GM18502 (cell line): ENCODE data around the gene PDIA4.

Experiments
- ATAC-seq: cut with Tn5 transposase; IDR thresholded peaks from one replicate; pipeline ENCODE4 v1.9.1; 2021; ENCODE audit warnings: mild to moderate bottlenecking; ENCODE audit not compliant: unreplicated experiment, poor library complexity

Gene PDIA4

GRCh38 chr7:148975896-148976295 lies 52.4 kb downstream of the PDIA4 start:
- no peak for ATAC-seq

GRCh38 chr7:148973256-148973655 lies 55.0 kb downstream of the PDIA4 start:
- no peak for ATAC-seq

- no peak for ATAC-seq
Observed at GRCh38 chr7:148972375-148972774, 55.9 kb downstream of the PDIA4 start.

- ATAC-seq = no peak
Observed at GRCh38 chr7:148967602-148968001, 60.7 kb downstream of the PDIA4 start.

- ATAC-seq = peak; percentile 23
Observed at GRCh38 chr7:148967032-148967372, 61.3 kb downstream of the PDIA4 start.

- ATAC-seq = no peak
Observed at GRCh38 chr7:148964483-148965267, 63.6 kb downstream of the PDIA4 start.

GRCh38 chr7:148963583-148964482 lies 64.5 kb downstream of the PDIA4 start:
- ATAC-seq = no peak

GRCh38 chr7:148962823-148963582 lies 65.3 kb downstream of the PDIA4 start:
- peak; percentile 66 for ATAC-seq

GRCh38 chr7:148962440-148962822 lies 65.9 kb downstream of the PDIA4 start:
- ATAC-seq = peak; percentile 5

- ATAC-seq = no peak
Observed at GRCh38 chr7:148959726-148960125, 68.6 kb downstream of the PDIA4 start.

- no peak for ATAC-seq
Observed at GRCh38 chr7:148958061-148958460, 70.2 kb downstream of the PDIA4 start.

GRCh38 chr7:148954766-148955165 lies 73.5 kb downstream of the PDIA4 start:
- ATAC-seq = no peak

GRCh38 chr7:148953676-148954075 lies 74.6 kb downstream of the PDIA4 start:
- ATAC-seq = no peak
